ENCODE data around the gene RHBDL2. TPM values are rescaled to one million over a fixed set of nuclear protein-coding genes. Genes with fewer than 3 reads are reported as not detected.
"Not testable (repeated sequence)": the region's sequence is repeated elsewhere in the genome, so short reads cannot be mapped to it uniquely, and the experiment has no call there.

RHBDL2 gene
- total RNA-seq, 1 donor from 2014 or later = not detected

DNA sequence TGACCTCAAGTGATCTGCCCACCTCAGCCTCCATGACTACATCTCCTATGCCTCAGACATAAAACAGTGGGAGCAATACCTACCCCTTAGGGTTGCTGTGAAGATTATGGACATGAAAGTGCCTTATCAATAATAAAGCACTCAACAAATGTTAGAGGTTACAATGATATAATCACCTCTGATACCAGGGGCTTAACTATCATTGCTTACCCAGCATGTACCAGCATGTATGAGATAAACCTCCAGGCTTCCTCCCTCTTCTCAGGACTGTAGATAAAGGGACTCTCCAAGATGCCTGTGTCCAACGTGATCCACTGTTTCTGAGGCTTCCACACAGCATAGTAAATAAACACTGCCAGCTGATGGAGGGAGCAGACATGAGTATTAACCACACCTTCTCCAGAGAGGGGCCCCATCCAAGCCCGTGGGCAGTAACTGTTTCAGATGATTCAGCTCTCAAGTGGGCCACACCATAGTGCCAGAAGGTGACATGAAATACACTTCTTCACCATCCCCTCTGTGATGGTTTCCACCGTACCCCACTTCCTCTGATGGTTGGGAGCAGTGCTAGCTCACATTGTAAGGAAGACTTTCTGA, 26.2 kb downstream of the RHBDL2 start:
- DNase-seq (ENCODE audit: low read depth) = no peak

DNA sequence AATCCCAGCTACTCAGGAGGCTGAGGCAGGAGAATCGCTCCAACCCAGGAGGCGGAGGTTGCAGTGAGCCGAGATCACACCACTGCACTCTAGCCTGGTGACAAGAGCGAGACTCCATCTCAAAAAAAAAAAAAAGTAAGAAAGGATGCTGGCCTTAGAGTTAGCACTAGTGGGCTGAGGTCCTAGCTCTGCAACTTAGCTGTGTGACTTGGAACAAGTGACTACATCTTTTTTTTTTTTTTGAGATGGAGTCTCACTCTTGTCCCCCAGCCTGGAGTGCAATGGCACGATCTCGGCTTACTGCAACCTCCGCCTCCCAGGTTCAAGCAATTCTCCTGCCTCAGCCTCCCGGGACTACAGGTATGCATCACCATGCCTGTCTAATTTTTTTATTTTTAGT, 26.7 kb downstream of the RHBDL2 start:
- H3K4me3 ChIP-seq (ENCODE audit: insufficient read depth, low read depth, low read length); H3K36me3 Mint-ChIP-seq (ENCODE audit: low read depth, unreplicated experiment); H3K27me3 Mint-ChIP-seq (ENCODE audit: low read depth, unreplicated experiment); H3K36me3 ChIP-seq (ENCODE audit: insufficient read depth, low read length); H2AFZ ChIP-seq (ENCODE audit: low read depth, low read length); H3K79me2 ChIP-seq (ENCODE audit: insufficient read depth, low read length); H3K27me3 ChIP-seq (ENCODE audit: insufficient read depth, low read length); DNase-seq (ENCODE audit: low read depth); H4K20me1 ChIP-seq (ENCODE audit: insufficient read depth, low read length); H3K4me2 ChIP-seq (ENCODE audit: low read length); H3K9ac ChIP-seq (ENCODE audit: low read length); FAIRE-seq; H3K4me1 Mint-ChIP-seq (ENCODE audit: low read depth, unreplicated experiment); H3K27ac Mint-ChIP-seq (ENCODE audit: unreplicated experiment); H3K9me3 ChIP-seq (ENCODE audit: insufficient read depth, low read depth, low read length); H3K27ac ChIP-seq (ENCODE audit: low read depth, low read length); H3K9me3 Mint-ChIP-seq (ENCODE audit: unreplicated experiment); H3K4me3 Mint-ChIP-seq (ENCODE audit: unreplicated experiment); H3K4me1 ChIP-seq (ENCODE audit: insufficient read depth, low read length): not testable (repeated sequence)

More for the DNA sequence above, 26.2 kb downstream of the RHBDL2 start:
- Mint-ChIP-seq H3K9me3 (ENCODE audit: unreplicated experiment) (no peaks in the 10 kb centered on the region), H3K4me3 (ENCODE audit: unreplicated experiment) (no peak overlapping the region), H3K36me3 (ENCODE audit: low read depth, unreplicated experiment) (peaks cover 6% of the 10 kb centered on the region), H3K27ac (ENCODE audit: unreplicated experiment) (no peak overlapping the region), H3K4me1 (ENCODE audit: low read depth, unreplicated experiment) (no peaks in the 10 kb centered on the region), H3K27me3 (ENCODE audit: low read depth, unreplicated experiment) (peaks cover 4% of the 10 kb centered on the region)
- H3K36me3 ChIP-seq (ENCODE audit: insufficient read depth, low read length) = no peaks in the 10 kb centered on the region
- H3K4me3 ChIP-seq (ENCODE audit: insufficient read depth, low read depth, low read length) = no peak overlapping the region
- no peak overlapping the region for H3K4me2 ChIP-seq (ENCODE audit: low read length)
- H3K27me3 ChIP-seq (ENCODE audit: insufficient read depth, low read length) = no peaks in the 10 kb centered on the region
- no peak overlapping the region for H2AFZ ChIP-seq (ENCODE audit: low read depth, low read length)
- no peak for FAIRE-seq
- H3K9me3 ChIP-seq (ENCODE audit: insufficient read depth, low read depth, low read length) = no peaks in the 10 kb centered on the region
- no peak overlapping the region for H3K27ac ChIP-seq (ENCODE audit: low read depth, low read length)
- no peak for TF ChIP-seq EZH2 (IDR thresholded peaks at IDR 0.05; ENCODE audit: insufficient read depth, low read length)
- TF ChIP-seq, protein P1, sequence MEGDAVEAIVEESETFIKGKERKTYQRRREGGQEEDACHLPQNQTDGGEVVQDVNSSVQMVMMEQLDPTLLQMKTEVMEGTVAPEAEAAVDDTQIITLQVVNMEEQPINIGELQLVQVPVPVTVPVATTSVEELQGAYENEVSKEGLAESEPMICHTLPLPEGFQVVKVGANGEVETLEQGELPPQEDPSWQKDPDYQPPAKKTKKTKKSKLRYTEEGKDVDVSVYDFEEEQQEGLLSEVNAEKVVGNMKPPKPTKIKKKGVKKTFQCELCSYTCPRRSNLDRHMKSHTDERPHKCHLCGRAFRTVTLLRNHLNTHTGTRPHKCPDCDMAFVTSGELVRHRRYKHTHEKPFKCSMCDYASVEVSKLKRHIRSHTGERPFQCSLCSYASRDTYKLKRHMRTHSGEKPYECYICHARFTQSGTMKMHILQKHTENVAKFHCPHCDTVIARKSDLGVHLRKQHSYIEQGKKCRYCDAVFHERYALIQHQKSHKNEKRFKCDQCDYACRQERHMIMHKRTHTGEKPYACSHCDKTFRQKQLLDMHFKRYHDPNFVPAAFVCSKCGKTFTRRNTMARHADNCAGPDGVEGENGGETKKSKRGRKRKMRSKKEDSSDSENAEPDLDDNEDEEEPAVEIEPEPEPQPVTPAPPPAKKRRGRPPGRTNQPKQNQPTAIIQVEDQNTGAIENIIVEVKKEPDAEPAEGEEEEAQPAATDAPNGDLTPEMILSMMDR (IDR thresholded peaks at IDR 0.05; ENCODE audit: insufficient read depth, low read depth, low read length) = no peak
- H3K9ac ChIP-seq (ENCODE audit: low read length) = no peak overlapping the region
- H4K20me1 ChIP-seq (ENCODE audit: insufficient read depth, low read length) = no peaks in the 10 kb centered on the region
- H3K79me2 ChIP-seq (ENCODE audit: insufficient read depth, low read length) = no peaks in the 10 kb centered on the region
- H3K4me1 ChIP-seq (ENCODE audit: insufficient read depth, low read length) = no peaks in the 10 kb centered on the region

DNA sequence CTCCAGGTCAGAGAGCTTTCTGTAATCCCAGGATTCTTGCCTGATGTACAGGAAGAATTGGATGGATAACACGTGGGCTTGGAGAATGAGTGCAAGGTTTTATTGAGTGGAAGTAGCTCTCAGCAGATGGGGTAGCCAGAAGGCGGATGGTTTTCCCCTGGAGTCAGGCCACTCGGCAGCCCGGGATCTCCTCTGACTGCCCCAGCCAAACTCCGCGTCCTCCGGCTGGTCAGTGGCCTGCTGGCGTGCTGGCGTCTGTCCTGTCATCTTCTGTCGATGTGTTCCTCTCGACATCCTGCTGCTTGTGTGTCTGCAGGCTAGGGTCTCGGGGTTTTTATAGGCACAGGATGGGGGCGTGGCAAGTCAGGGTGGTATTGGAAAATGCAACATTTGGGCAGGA, 32.8 kb downstream of the RHBDL2 start:
- H2AFZ ChIP-seq (ENCODE audit: low read depth, low read length) = no peak overlapping the region
- Mint-ChIP-seq H3K36me3 (ENCODE audit: low read depth, unreplicated experiment) (peaks cover 3% of the 10 kb centered on the region), H3K27ac (ENCODE audit: unreplicated experiment) (no peak overlapping the region)

More for the DNA sequence above, 32.8 kb downstream of the RHBDL2 start:
- Histone ChIP-seq H3K79me2 (ENCODE audit: insufficient read depth, low read length) (no peaks in the 10 kb centered on the region), H3K9me3 (ENCODE audit: insufficient read depth, low read depth, low read length) (no peaks in the 10 kb centered on the region), H3K27ac (ENCODE audit: low read depth, low read length) (no peak overlapping the region), H3K27me3 (ENCODE audit: insufficient read depth, low read length) (no peaks in the 10 kb centered on the region), H3K36me3 (ENCODE audit: insufficient read depth, low read length) (no peaks in the 10 kb centered on the region), H3K9ac (ENCODE audit: low read length) (no peak overlapping the region), H3K4me3 (ENCODE audit: insufficient read depth, low read depth, low read length) (no peak overlapping the region), H4K20me1 (ENCODE audit: insufficient read depth, low read length) (no peaks in the 10 kb centered on the region), H3K4me2 (ENCODE audit: low read length) (no peak overlapping the region), H3K4me1 (ENCODE audit: insufficient read depth, low read length) (no peaks in the 10 kb centered on the region)
- FAIRE-seq (no peak), DNase-seq (ENCODE audit: low read depth) (no peak)
- H3K4me3 Mint-ChIP-seq (ENCODE audit: unreplicated experiment) = no peak overlapping the region
- H3K9me3 Mint-ChIP-seq (ENCODE audit: unreplicated experiment) = peaks cover 5% of the 10 kb centered on the region
- no peaks in the 10 kb centered on the region for H3K4me1 Mint-ChIP-seq (ENCODE audit: low read depth, unreplicated experiment)
- H3K27me3 Mint-ChIP-seq (ENCODE audit: low read depth, unreplicated experiment) = no peaks in the 10 kb centered on the region
- TF ChIP-seq, protein P1 (IDR thresholded peaks at IDR 0.05; ENCODE audit: insufficient read depth, low read depth, low read length) = no peak
- TF ChIP-seq EZH2 (IDR thresholded peaks at IDR 0.05; ENCODE audit: insufficient read depth, low read length) = no peak

Measured in astrocyte (in vitro differentiated cells and primary cell).